Loucy (cell line): ENCODE data around the gene LCP1.

Experiments
- EZH2phosphoT487 ChIP-seq: fragments of 200-600 bp; IDR thresholded peaks from 2 replicates; pipeline ENCODE4 v1.6.1; 2018; ENCODE audit warnings: antibody characterized with exemption, mild to moderate bottlenecking, moderate library complexity, borderline replicate concordance
- TF ChIP-seq, protein P1 (sequence below): fragments of 200-600 bp; sonication (generic); conservative IDR thresholded peaks from 2 replicates; pipeline ENCODE4 v1.5.1; 2014; ENCODE audit warnings: mild to moderate bottlenecking, antibody characterized with exemption, low read length

DNA sequence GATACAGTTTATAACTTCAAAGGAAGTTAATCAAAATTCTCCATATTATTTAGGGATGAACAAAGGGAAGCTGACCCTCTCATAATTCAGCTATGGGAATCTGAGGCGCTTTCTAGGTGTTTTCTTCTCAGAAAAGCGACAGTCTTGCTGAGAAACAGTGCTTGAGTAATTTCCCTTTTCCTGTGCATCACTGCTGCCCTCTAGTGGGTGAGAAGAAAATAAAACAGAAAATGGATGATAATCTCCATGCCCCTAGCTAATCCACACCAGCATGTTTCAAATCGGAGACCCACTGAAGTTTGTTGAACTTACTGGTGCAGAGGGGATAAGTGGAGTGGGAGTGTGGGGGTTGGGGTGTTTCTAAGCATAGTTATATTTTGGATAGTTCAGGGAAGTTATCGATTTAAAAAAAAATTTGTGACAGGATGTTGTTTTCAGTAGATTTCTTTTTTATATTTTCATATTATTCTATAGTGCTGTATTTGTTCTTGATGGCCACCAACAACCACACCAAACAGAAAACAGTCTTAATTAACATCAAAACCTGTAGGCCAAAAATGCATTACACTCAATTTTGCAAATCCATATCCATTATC is 21.4 kb downstream of the LCP1 start:
- TF ChIP-seq, protein P1, sequence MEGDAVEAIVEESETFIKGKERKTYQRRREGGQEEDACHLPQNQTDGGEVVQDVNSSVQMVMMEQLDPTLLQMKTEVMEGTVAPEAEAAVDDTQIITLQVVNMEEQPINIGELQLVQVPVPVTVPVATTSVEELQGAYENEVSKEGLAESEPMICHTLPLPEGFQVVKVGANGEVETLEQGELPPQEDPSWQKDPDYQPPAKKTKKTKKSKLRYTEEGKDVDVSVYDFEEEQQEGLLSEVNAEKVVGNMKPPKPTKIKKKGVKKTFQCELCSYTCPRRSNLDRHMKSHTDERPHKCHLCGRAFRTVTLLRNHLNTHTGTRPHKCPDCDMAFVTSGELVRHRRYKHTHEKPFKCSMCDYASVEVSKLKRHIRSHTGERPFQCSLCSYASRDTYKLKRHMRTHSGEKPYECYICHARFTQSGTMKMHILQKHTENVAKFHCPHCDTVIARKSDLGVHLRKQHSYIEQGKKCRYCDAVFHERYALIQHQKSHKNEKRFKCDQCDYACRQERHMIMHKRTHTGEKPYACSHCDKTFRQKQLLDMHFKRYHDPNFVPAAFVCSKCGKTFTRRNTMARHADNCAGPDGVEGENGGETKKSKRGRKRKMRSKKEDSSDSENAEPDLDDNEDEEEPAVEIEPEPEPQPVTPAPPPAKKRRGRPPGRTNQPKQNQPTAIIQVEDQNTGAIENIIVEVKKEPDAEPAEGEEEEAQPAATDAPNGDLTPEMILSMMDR = peak; percentile 89
- TF ChIP-seq EZH2phosphoT487 = no peak
